Upper lobe of left lung (tissue), 4 donors: ENCODE data around the gene HAO2.

Source experiments
- CTCF ChIP-seq, 6 experiments: fragments of 450-650 bp in 4 of 6; fragments of 200-600 bp in 2 of 6; sonication (generic) in 2 of 6; IDR thresholded peaks; one replicate each; pipeline ENCODE4 v1.5.1; 2016 to 2019; ENCODE audit warnings: antibody characterized with exemption in 6 of 6
- POLR2A ChIP-seq, 4 donors: fragments of 450-650 bp; IDR thresholded peaks; one replicate each; pipeline ENCODE4 v1.5.1; 2016 to 2017; ENCODE audit warnings: antibody characterized with exemption in 4 of 4, mild to moderate bottlenecking in 2 of 4

GRCh38 chr1:119359730-119360129 is 8.9 kb upstream of the HAO2 start:
- TF ChIP-seq POLR2A (IDR thresholded peaks at IDR 0.05), result no peak
- no peak for TF ChIP-seq CTCF (IDR thresholded peaks at IDR 0.05)
